Femur (tissue), 1 donor: ENCODE measurements around the gene CACNA2D1.
A peak's percentile ranks its signal among the peaks of the same experiment; 100 is the strongest.

Experiments
- DNase-seq: peaks from one replicate; pipeline ENCODE4 v3.0.0-alpha.2; 2017

CACNA2D1 gene

DNA sequence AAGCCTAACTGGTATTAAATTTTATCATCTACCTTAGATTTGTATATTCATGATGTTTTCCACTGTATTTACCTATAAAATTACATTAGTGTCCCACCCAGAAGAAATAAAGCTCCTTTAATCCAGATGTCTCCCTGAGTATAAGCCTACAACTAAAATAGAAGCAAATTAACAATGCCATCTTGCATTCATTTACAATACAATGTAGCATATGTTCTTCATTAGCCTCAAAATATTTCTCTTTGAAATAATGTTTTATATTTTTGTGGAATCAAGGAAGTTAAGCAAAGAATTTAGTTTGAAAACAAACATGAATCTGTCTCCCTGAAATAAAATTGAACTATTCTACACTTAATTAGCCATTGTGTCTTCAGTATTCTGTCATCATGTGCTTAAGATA is 112.3 kb downstream of the CACNA2D1 start:
- no peak for DNase-seq

DNA sequence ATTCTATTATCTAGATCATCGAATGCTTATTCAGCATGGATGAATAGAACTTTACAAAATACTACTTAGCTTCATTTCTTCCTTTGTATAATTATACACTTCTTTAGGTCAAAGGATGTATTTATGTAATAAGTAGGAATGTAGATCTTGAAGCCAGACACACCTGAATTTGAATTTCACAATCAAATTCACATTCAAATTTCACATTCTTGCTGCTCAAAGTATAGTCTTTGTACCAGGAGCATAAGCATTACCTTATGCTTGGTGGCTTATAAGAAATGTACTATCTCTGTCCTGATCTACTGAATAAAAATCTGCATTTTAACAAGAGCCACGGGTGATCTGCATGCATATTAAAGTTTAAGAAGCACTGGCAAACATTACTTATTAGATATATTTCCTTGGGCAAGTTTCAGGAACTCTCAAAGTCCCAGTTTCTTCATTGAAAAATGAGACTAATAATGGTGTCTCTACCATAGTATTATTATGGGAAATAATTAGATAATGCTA is 112.8 kb downstream of the CACNA2D1 start:
- no peak for DNase-seq

DNA sequence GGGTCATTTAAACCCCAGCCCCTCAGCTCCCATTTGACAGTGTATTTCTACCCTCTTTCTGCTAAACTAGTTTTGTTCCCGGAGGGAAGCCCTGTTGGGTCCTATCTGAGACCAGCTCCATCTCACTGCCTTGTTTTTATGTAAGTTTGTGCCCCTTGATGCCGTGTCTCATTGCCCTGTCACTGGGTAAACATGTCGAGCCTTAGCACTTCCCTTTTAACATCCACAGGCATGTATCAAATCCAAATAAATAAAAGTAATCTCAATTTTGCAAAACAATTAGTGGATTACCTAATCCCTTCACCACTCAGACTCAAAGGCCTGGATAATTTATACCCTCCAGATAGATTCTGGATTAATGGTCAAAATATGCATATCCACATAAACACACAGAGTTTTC is 115.7 kb downstream of the CACNA2D1 start:
- no peak for DNase-seq

DNA sequence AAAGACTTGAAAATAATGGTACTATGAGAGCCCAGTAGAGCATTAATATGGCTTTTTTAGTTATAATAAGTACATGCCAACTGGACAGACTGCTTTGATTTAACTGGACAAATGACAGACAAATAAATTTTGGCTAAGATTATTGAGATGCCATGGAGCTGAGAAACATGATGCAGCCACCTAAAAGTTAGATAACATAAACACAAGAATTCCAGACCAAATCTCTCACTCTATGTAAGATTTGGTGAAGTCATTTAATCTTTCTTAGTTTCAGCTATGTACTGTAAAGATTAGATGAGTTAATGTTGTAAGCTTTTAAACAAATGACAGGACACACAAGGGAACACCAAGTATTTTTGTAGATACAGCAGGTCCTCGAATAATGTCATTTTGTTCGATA is 118.2 kb downstream of the CACNA2D1 start:
- no peak for DNase-seq

DNA sequence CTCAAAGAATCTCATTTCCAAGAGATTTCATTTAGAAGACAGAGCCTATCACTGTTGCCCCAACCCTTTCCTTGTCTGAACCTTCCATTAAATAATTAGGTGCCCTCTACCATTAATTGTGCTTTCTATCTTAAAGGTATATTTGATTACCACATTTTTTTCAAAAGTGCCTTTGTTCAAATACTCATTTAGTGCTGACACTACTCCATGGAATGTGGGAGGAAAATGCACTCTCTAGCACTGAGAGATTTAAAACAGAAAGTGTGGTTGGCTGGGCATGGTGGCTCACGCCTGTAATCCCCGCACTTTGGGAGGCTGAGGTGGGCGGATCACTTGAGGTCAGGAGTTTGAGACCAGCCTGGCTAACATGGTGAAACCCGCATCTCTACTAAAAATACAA is 119.8 kb downstream of the CACNA2D1 start:
- no peak for DNase-seq

DNA sequence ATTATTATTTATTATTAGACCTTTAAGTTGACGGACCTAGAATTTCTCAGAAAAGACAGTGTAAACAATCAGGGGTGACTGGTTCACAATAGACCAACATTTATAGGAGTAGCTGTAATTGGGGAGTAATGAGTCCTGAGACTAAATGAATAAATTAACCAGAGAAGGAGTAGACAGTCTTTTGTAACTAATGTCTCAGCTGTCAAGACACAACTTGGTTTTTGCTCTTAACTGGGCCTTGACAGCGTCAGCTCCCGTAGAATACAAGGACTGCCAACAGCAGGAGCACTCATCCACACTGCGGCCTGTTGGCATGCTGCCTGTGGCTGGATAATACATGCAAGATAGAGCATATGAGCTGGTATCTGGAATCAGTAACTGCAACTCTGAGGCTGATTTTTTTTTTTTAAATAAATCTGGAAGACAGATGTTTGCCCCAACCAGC is 123.9 kb downstream of the CACNA2D1 start:
- peak; percentile 74 for DNase-seq

DNA sequence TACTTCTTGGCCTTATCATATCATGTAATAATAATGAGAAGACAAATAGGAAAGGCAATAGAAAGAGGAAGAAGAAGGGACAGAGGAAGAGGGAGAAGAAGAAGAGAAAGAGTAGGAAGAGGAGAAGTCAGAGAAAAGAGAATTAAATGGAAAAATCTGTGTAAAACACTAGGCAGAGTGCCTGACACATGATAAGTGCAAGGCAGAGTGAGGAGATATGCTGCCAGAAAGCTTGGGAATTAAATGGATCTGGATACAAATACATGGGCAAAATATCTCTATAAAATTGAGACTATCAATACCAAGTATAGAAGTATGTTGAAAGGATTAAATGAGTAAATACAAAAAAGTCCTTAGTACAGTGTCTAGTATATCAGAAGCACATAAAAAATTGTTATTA is 124.8 kb downstream of the CACNA2D1 start:
- no peak for DNase-seq

DNA sequence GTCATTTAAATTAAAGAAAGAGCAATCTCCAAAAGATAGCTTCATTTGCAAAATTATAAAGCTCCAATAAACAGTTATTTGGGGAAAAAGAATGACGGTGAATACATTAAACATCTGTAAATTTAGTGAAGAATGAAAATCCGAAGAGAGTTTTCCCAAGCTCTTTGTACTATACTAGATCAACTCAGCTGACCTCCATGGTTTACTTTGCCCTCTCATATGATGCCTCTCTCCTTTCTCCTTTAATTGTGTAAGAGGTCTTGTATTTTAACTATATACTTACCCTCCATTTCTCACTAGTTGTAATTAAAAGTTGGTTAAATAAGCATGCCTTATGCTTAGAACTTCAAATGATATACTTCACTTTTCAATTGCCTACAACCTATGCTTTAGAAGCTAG is 125.8 kb downstream of the CACNA2D1 start:
- DNase-seq: no peak

DNA sequence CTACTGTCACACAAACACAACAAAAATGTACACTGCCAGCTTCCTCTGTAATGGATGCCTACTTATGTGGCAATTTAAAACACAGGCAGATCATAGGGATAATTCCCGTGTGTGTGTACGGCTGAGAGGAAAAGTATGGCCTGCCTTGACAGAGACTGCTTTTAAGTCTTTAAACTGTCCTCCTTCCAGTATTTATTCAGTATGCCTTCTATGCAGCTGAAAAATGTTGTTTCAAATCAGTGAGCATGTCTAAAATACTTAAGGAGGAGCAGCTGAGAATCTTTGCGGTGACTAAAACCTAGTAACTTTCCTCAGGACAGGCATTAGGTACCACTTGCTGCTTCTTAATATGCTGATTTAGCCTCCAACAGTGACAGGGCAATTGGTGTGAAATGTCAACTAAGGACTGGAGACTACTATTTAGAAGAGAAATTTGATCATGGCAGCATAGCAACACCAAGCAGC is 126.3 kb downstream of the CACNA2D1 start:
- DNase-seq: no peak

DNA sequence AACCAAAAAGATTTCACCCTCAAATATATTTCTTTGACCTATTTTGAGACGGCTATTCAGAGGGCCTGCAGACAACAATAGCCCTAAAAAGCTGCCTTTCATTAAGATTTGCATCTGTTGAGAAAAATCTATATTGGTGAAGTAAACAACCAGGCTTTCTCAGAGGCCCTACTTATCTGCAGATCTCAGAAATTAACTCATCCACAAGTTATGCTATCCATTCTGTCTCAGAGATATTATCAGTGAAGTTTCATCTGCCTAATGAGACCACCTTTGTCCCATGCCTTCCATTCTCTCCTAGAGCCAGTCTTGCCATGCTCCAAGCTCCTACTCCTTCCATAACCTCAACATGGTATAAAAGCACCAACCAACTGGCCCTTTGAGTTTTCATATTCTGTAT is 130.3 kb downstream of the CACNA2D1 start:
- no peak for DNase-seq

DNA sequence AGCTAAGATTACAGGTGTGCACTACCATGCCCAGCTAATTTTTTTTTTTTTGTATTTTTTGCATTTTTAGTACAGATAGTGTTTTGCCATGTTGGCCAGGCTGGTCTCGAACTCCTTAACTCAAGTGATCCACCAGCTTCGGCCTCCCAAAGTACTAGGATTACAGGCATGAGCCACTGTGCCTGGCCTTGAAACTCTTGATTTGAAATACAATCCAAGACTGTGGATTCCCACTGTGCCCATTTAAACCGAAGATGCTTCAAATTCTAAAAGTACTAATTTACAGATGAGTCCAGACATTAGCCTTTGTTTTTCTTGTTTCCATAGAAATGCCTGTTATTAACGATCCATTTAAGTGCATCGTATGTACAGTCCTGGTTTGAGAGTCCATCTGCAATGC is 130.9 kb downstream of the CACNA2D1 start:
- no peak for DNase-seq

DNA sequence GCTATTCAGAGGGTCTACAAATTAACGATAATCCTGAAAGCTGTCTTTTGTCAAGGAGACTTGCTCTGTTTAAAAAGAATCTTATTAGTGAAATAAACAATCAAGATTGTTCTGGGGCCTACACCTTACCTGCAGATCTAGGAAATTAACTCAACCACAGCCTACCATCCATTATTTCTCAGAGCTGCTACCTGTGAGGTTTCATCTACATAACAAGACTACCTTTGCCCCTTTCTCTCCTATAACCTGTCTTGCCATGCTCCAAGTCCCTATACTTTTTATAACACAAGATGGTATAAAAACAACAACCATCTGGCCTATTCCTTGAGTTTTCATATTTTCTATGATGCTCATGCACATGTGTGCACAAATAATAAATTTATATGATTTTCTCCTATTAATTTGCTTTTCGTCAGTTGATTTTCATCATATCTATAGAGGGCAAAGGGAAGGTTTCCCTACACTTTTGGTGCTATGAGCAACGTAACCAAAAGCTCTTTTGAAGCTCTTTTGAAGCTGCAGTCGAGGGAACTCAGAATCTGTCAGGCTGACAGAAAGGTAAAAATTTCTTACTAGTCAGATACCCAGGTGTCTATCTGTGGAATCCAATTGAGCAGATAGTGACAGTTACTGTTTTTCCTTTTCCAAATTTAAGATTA is 138.1 kb downstream of the CACNA2D1 start:
- no peak for DNase-seq

DNA sequence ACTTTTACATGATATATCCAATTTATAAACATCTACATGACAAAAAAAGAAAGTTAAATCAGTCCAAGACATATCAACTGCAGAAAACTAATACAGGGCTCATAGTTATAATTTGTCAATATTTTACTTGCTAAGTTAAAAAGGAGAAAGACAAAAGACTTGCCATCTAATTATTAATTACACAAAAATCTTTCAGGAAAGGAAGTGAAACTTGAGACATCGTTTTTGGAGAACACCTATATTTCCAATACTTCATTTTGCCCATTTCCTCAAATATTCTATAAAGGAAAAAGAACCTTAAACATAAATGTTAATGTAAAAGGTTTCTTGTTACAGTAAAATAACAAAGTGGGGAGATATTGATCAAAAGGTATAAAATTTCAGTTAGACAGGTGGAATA is 148.7 kb downstream of the CACNA2D1 start:
- no peak for DNase-seq

DNA sequence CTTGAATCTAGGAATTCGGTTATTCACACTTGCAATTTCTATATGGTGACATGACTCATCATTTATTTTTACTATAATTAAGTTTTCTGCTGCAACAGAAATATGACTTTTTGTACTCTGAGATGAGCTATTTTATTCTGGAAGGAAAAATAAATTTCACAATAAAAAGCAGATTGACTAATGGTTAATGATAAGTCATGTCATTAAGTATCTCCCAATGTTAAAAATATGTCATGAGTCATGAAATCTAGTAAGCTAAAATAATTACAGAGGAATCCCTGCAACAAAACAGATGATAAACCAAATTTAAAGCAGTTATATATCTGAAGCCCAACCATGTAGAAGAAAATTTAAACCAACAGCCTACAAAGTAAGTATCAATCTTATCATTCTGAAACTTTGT is 149.2 kb downstream of the CACNA2D1 start:
- DNase-seq: no peak

DNA sequence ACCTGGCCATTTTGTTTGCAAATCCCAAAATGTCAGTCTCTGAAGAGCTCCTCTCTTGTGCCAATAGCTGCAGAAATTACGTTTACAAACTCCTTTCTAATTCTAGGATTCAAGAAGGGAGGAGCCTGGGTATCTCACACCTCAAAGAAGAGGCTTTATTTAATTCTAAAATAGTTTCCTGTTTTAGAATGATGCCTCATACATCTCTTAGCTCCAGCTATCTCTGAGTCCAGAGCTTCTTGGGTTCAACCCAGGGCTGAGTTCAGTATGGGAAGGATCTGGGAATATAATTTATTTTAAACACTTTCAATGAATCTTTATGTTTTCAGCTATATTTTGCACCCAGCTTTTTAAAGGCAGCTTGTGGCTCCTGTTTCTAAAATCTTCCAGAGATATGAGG is 150.1 kb downstream of the CACNA2D1 start:
- DNase-seq: no peak

DNA sequence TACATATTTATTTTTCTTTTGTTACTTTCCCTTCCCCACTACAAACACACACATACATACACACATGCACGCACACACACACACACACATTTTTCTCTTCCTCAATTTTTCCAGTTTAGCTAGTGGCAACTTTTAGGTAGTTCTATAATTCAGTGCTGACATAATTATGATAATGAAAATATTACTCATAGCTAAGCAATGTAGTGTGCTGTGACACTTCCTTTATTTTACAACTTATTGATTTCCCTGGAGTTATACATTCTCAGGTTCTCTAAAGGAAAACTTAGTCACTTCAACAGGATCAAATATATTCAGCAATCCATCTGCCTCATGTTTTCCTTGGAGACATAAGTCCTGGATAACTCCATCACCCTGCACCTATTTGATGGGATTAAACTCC is 151.6 kb downstream of the CACNA2D1 start:
- no peak for DNase-seq

DNA sequence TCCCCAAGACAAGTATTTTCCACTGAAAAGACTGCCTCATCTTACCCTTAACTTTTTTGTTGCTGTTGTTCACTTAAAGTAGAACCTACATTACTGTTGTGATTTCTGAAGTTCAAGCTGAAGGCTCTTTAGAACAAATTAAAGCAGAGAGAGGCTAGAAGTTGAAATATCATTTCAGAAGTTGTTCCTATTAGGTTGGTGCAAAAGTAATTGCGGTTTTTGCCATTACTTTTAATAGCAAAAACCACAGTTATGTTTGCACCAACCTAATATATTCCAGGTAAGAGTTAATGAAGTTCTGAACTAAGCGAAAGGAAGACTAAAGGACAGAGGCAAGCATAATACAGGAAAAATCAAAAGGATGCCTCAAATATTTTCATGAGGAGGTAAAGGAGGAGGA is 153.7 kb downstream of the CACNA2D1 start:
- no peak for DNase-seq

DNA sequence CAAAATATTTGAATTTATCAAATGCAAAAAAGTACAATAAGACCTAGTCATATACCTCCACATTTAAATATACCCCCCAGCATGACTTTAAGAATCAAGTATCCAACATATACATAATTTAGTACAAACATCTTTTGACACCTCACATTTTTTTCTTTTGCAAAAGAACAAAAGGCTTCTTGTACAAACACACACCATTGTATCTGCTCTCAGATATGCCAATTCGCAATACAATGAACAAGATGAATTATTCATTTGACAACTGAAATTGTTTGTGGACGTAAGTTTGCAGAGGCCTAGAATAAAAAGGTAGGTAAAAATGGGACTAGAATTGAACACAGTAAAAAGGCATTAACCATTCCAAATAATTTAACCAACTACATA is 154.4 kb downstream of the CACNA2D1 start:
- DNase-seq: no peak

DNA sequence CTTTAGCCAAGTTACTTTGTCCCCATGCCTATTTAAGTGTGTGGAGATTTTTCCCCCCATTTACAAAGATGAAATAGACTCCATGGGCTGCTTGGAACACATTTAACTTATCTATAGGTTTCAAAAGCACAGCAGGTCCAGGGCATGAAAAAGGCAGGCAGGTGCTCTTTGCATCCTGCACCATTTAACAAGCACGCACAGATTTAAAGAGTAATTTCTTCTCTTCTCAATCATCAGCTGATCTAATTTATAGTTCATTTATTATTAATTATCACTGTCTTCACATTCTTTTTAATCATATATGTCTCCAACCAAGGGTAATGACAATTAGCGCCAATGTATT is 156.8 kb downstream of the CACNA2D1 start:
- no peak for DNase-seq

DNA sequence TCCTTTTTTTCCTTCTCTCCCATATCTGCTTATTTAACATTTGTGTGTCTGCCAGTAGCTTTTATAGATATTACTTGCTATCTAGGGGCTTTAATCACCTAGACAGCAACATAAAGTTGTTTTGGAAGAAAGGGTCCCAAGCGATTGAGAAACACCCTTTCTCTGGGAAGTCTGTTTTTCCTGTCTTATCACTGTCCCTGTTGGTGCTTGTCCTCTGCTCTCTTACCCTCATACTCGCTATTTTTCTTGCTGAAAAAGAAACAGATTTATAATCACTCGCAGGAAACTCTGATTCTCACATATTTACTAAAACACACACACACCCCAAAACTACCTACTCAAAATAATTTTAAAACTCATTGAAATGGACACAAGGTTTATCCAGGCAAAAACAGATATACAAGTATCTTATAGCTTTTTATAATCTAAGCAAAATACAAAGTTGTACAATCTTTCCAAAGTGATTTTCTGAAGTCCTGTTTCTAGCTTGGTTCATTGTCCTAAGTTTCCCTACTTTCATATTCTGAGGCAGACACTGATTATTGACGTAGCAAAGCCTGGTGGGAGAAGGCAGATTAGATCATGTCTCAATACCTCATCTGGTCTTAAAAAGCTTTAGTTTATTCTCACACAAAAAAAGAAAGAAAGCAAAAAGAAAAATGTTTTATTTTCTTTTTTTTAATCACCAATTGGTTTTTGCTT is 157.3 kb downstream of the CACNA2D1 start:
- no peak for DNase-seq

DNA sequence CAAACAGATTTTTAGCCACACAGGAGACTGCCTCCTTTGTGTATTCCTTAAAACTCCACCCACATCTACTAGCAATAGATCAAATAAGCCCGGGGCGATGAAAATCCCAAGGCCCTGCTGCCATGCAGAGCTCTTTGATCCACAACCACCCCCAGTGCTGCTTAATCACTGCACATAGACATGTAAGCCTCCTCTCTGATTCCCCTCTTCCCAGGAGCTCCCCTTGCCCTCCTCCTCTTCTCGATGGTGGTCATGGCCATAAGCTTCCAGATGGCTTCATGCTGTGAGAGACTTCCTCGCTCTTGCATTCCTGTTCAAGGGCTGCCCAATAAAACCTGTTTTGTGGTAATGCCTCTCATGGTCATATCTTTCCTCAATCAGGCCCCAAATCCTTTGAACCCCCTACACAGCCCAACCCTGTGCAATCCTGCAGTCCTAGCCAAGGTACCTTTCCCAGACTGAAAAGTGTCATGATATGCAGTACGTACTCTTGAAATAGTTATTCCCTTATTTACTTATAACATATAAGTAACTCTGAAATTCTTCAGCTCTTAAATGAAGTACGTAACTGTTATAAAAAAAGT is 158.5 kb downstream of the CACNA2D1 start:
- DNase-seq: no peak

DNA sequence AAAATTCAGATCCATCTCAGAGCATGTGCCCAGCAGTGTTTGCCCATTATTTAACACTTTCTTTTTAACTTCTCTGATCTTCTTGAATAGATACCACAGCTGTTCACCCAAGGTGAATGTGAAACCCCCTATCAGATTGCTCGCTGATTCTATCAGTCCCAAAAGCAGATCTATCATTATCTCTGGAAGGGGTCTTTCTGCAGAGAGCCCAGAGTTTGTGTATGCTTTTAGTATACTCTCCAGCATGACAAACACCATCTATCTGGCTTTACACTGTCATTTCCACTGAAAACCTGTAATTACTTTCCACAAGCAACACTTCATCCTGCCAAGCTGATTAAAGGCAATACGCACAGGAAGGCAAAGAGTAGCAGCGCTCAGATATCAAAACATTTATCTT is 168.2 kb downstream of the CACNA2D1 start:
- DNase-seq: no peak

DNA sequence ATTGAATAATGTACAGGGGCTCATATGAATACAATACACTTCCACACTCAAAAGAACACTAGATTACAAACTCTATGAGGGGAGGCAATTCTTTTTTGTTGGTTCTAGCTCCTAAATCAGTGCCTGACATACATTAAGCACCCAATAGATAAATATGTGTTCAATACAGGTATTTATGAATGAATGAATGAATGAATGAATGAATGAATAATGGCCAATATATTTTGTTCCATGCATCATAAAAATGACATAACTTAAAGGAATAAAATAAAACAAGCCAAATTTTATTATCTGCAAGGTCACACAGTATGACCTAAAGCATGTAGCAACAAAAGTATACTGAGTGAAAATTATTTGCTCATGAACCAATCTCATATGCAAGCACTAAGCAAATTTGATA is 168.9 kb downstream of the CACNA2D1 start:
- no peak for DNase-seq

DNA sequence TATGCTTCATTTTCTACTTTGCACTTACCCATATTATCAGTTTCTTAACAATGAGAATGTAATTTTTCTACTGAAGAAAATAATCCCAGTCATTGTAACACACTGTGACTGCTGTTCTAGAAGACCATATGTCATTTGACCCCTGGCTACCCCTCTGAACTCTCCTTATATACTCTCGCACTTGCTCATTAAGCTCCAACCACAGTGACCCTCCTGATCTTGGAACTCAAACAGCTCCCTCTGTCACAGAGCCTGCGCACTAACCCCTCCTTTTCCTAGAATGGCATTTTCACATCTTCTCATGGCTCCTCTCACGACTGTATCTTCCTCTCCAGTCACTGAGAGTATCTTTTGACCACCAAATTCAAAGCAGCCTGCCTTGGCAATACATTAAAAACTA is 169.7 kb downstream of the CACNA2D1 start:
- no peak for DNase-seq
